Sigmoid colon (tissue), 7 donors: ENCODE results near the gene JMJD1C. TPM values are rescaled to one million over a fixed set of nuclear protein-coding genes. Genes with fewer than 3 reads are reported as not detected.

Experiments used
- DNase-seq: peaks from one replicate; pipeline ENCODE4 v3.0.0-alpha.2; 2019
- H3K27ac ChIP-seq, 4 donors: fragments of 200-600 bp; sonication (generic); one replicate each; pipeline ENCODE4 v1.5.1; 2016 to 2019; ENCODE audit warnings: mild to moderate bottlenecking in 1 of 4
- H3K27me3 ChIP-seq, 3 donors: fragments of 200-600 bp; sonication (generic); one replicate each; pipeline ENCODE4 v1.5.1; 2019; ENCODE audit warnings: mild to moderate bottlenecking in 1 of 3
- H3K36me3 ChIP-seq, 4 donors: fragments of 200-600 bp; sonication (generic); one replicate each; pipeline ENCODE4 v1.5.1; 2016 to 2019
- H3K4me1 ChIP-seq, 4 donors: fragments of 200-600 bp; sonication (generic); one replicate each; pipeline ENCODE4 v1.5.1; 2017 to 2019
- H3K4me3 ChIP-seq, 4 donors: fragments of 200-600 bp; sonication (generic); one replicate each; pipeline ENCODE4 v1.5.1; 2017 to 2019; ENCODE audit warnings: mild to moderate bottlenecking in 2 of 4, moderate library complexity in 1 of 4
- H3K9me3 ChIP-seq, 4 donors: fragments of 200-600 bp in 3 of 4; sonication (generic) in 3 of 4; one replicate each; pipeline versions ENCODE4 v1.5.1 to v1.6.1; 2013 to 2019
- EP300 ChIP-seq, 4 donors: sonication (generic); formaldehyde crosslinking; IDR thresholded peaks; one replicate each; pipeline ENCODE4 v1.6.1; 2017; ENCODE audit warnings: antibody characterized with exemption in 4 of 4
- POLR2A ChIP-seq, 2 donors: fragments of 450-650 bp; IDR thresholded peaks; one replicate each; pipeline ENCODE4 v1.6.1; 2016; ENCODE audit warnings: antibody characterized with exemption in 2 of 2, mild to moderate bottlenecking in 2 of 2, moderate library complexity in 2 of 2
- POLR2AphosphoS5 ChIP-seq, 4 donors: sonication (generic); formaldehyde crosslinking; IDR thresholded peaks; one replicate each; pipeline ENCODE4 v1.6.1; 2017; ENCODE audit warnings: antibody characterized with exemption in 4 of 4
- WGBS, 2 donors: extraction: QIAGEN DNeasy Blood & Tissue Kit; methylation state at CpG; one replicate each; pipeline ENCODE4 v1.1.7; 2013; 5-methylcytosine and 5-hydroxymethylcytosine counted together
- intact Hi-C: fragments of 100-400 bp; cut with DNase I; formaldehyde crosslinking; loops from one replicate; pipeline ENCODE4 v1.15.1; 2023
- polyA plus RNA-seq, 3 donors: library from polyadenylated mRNA; stranded (reverse); fragments of 200-250 nt; gene quantifications; one replicate each; pipeline ENCODE4 v1.2.3, GENCODE V29; 2013
- total RNA-seq, 4 donors: library from RNA; depleted of rRNA; stranded (reverse); fragments of >200 nt; gene quantifications; one replicate each; pipeline ENCODE4 v1.1.0, GENCODE V29; 2016
- TF ChIP-seq, protein P1 (sequence below), 4 experiments: fragments of 450-650 bp in 3 of 4; fragments of 200-600 bp in 1 of 4; IDR thresholded peaks; one replicate each; pipeline ENCODE4 v1.5.1; 2016 to 2019; ENCODE audit warnings: antibody characterized with exemption in 4 of 4, mild to moderate bottlenecking in 3 of 4, moderate library complexity in 2 of 4
- donor health status: healthy with polysubstance abuse.
- donor health status: Bipolar disorder and iron deficiency.
- donor health status: healthy.

Gene JMJD1C
- total and polyA plus RNA-seq, 7 donors = 13.2 to 134 (median 94.2) TPM

DNA sequence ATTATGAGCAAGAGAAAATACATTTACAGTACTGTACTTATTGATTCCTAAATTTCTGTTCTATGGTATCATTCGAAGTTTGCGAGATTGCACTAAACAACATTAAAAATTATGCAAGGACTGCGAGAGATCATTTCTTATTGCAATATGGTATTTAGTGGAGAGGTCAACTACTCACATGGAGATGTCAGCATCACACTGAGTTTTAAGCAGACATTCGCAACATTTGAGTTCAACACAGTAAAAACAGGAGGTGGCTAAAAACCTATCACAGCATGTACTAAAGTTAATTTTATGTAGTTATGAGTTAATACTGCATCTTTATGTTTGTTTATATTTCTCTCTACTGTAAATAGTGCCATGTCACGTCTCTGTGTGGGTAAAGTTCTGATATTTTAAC lies 53.5 kb downstream of the JMJD1C start:
- H3K9me3 ChIP-seq = no peaks in the 10 kb centered on the region
- H3K4me3 ChIP-seq = no peak overlapping the region
- WGBS, 2 donors = 91 to 96% methylated on average over 5 of the region's 5 CpGs
- no peak for DNase-seq
- H3K27me3 ChIP-seq = no peaks in the 10 kb centered on the region
- no peaks in the 10 kb centered on the region for H3K36me3 ChIP-seq
- intact Hi-C loops = no loop called here
- no peak overlapping the region for H3K27ac ChIP-seq
- TF ChIP-seq EP300 (IDR thresholded peaks at IDR 0.05) (no peak), POLR2AphosphoS5 (IDR thresholded peaks at IDR 0.05) (no peak), POLR2A (IDR thresholded peaks at IDR 0.05) (no peak)
- TF ChIP-seq, protein P1, sequence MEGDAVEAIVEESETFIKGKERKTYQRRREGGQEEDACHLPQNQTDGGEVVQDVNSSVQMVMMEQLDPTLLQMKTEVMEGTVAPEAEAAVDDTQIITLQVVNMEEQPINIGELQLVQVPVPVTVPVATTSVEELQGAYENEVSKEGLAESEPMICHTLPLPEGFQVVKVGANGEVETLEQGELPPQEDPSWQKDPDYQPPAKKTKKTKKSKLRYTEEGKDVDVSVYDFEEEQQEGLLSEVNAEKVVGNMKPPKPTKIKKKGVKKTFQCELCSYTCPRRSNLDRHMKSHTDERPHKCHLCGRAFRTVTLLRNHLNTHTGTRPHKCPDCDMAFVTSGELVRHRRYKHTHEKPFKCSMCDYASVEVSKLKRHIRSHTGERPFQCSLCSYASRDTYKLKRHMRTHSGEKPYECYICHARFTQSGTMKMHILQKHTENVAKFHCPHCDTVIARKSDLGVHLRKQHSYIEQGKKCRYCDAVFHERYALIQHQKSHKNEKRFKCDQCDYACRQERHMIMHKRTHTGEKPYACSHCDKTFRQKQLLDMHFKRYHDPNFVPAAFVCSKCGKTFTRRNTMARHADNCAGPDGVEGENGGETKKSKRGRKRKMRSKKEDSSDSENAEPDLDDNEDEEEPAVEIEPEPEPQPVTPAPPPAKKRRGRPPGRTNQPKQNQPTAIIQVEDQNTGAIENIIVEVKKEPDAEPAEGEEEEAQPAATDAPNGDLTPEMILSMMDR (IDR thresholded peaks at IDR 0.05) = no peak
- peaks cover 0 to 46% (median 31%) of the 10 kb centered on the region in 4 donors for H3K4me1 ChIP-seq

DNA sequence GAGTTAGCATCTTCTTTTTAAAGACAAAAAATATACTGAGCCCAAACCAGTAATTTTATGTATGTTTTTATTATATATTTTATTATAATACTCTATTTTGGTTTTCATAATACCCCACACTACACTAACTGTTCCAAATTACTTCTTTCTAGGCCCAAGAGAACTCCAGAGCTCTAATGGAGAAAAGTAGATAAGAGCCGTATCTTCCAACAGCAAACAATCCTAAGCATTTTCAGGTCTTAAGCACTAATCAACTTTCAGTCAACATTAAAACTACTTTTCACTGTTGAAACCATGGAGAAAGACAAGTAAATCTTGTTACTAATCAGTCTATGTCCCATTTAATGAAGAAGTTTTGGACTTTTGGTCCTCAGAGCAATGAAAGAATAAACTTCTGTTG lies 55.1 kb downstream of the JMJD1C start:
- 86 to 96% methylated on average over 1 of the region's 1 CpG for WGBS, 2 donors
- TF ChIP-seq POLR2A (IDR thresholded peaks at IDR 0.05) = no peak
- TF ChIP-seq EP300 (IDR thresholded peaks at IDR 0.05) = no peak
- no peak for TF ChIP-seq POLR2AphosphoS5 (IDR thresholded peaks at IDR 0.05)
- TF ChIP-seq, protein P1 (IDR thresholded peaks at IDR 0.05) = no peak
- Histone ChIP-seq H3K36me3 (no peaks in the 10 kb centered on the region), H3K4me1 (peaks cover 0 to 29% (median 15%) of the 10 kb centered on the region in 4 donors), H3K27ac (no peak overlapping the region), H3K9me3 (no peaks in the 10 kb centered on the region), H3K27me3 (no peaks in the 10 kb centered on the region), H3K4me3 (no peak overlapping the region)
- no peak for DNase-seq
- intact Hi-C loops = no loop called here

DNA sequence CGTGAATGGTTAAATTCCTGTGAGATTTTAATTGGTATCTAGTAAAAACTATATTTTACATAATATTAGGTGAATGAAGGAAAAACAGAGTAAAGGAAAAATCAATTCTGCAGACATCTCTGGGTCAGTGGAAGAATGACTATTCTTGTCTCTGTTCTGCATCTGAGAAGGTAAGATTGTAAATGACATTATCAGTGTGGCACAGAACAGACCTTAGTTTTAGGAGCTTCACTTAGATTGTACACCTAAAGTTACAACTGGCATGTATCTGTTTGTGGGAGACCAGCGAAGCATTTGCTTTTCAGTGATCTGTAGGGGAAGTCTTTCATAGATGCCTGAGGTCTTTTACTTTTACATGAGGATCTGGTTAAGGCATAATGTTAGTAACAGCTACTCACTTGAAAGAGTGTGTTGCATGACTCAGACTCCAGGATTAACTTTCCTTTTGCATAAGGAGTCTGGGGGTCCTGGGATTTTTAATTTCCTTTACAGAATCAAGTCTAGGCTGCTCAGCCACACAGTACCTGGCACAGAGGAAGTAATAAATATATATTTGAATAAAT lies 56.2 kb downstream of the JMJD1C start:
- H3K4me1 ChIP-seq = peaks cover 0 to 19% (median 8%) of the 10 kb centered on the region in 4 donors
- peak overlapping the region in 1 of 4 donors; percentile 5 for H3K27ac ChIP-seq
- WGBS, 2 donors = 87 to 97% methylated on average over 2 of the region's 2 CpGs
- H3K36me3 ChIP-seq = no peaks in the 10 kb centered on the region
- H3K9me3 ChIP-seq = no peaks in the 10 kb centered on the region
- intact Hi-C loops = no loop called here
- TF ChIP-seq EP300 (IDR thresholded peaks at IDR 0.05) (no peak), POLR2A (IDR thresholded peaks at IDR 0.05) (no peak), POLR2AphosphoS5 (IDR thresholded peaks at IDR 0.05) (no peak)
- TF ChIP-seq, protein P1 (IDR thresholded peaks at IDR 0.05) = no peak
- H3K27me3 ChIP-seq = no peaks in the 10 kb centered on the region
- DNase-seq = no peak
- no peak overlapping the region for H3K4me3 ChIP-seq

DNA sequence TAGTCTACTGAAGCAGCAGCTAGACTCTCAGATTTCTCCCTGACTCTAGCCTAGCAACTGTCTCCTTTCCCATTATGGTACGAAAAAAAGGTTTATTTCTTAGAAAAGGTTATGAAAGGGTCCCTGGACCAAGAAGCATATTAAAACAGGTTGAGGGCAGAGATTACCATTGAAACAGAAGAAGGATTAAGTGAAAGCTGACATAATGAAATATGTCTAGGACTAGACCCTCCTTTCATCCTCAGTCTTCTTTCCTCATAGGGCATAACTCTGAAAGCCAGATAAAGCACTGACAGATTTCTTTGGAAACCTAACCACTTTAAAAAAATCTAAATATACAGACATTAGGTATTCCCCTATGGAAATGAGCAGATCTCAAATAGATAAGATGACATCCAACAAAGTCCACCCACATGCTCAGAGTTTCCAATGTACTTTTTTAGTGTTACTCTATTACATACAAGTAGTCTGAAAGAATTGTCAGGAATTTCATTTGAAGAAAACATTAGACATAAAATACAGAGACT lies 58.6 kb downstream of the JMJD1C start:
- H3K9me3 ChIP-seq = no peaks in the 10 kb centered on the region
- H3K27ac ChIP-seq = no peak overlapping the region
- H3K4me1 ChIP-seq = peaks cover 0 to 19% (median 8%) of the 10 kb centered on the region in 4 donors
- TF ChIP-seq POLR2A (IDR thresholded peaks at IDR 0.05) (no peak), POLR2AphosphoS5 (IDR thresholded peaks at IDR 0.05) (no peak), EP300 (IDR thresholded peaks at IDR 0.05) (no peak)
- TF ChIP-seq, protein P1 (IDR thresholded peaks at IDR 0.05) = no peak
- intact Hi-C loops = no loop called here
- H3K4me3 ChIP-seq = no peak overlapping the region
- DNase-seq = no peak
- WGBS, 2 donors = 96 to 98% methylated on average over 1 of the region's 1 CpG
- no peaks in the 10 kb centered on the region for H3K27me3 ChIP-seq
- no peaks in the 10 kb centered on the region for H3K36me3 ChIP-seq
